ENCODE results near the gene KDELR3. TPM values are rescaled to one million over a fixed set of nuclear protein-coding genes. Genes with fewer than 3 reads are reported as not detected.

KDELR3 gene
- total RNA-seq, 1 experiment from 2014 or later, result 33.1 TPM

DNA sequence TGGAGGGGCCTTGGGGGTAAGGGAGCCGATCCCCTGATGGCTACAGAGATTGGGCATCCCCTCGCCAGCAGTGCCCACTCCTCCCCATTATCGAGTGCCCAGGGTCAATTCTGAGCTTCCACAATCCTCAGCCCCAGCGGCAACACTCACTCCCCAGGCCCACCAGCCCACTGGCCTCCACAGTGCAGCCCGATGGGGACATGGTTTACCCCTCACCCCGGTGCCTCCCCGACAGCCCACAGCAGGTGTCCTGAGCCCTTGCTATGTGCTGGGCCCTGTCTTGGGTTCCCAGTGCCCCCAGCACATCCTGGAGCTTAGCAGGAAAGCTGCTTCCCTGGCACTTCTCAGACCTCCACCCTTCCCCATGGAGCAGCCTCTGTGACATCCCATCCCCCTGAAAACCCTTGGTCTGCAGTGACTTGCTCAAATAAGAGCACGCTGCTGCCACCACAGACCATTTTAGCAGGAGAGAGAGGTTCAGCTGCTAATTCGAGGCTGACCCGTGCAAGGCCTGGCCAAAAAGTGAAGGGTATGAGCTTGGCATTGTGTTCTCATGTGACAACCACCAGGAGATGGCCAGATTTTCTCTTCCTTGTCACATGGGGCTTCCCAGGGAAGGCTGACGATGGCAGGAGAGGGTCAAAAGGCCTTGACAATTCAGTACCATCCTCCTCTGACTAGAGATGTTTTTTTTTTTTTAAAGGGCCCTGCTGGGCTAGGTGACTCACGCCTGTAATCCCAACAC lies 36.5 kb upstream of the KDELR3 start:
- H3K4me2 ChIP-seq (ENCODE audit: low read length), result no peak overlapping the region
- CTCF ChIA-PET, result no interaction called here
- H3K9me3 ChIP-seq (ENCODE audit: control insufficient read depth in 1 of 2, insufficient read depth in 1 of 2, low read depth in 1 of 2, low read length in 2 of 2), result no peaks in the 10 kb centered on the region
- H3K27me3 ChIP-seq (ENCODE audit: insufficient read depth, low read length), result no peaks in the 10 kb centered on the region
- H3K36me3 ChIP-seq (ENCODE audit: control insufficient read depth in 1 of 2, insufficient read depth in 2 of 2, low read length in 2 of 2), result no peaks in the 10 kb centered on the region
- no peak for ATAC-seq
- RAD21 ChIA-PET (ENCODE audit: low non-redundant PET in 1 of 2, low total read pairs in 2 of 2, uncharacterized antibody in 2 of 2, unreplicated experiment in 2 of 2), result no interaction called here
- POLR2A ChIA-PET, result interaction anchor here (1.3 kb wide), 1 partner anchor 31 kb away, joined by 3 read pairs; no protein-coding TSS in a partner anchor
- H3K4me1 ChIP-seq (ENCODE audit: control insufficient read depth in 1 of 2, insufficient read depth in 2 of 2, low read length in 2 of 2), result peaks cover 0 to 9% of the 10 kb centered on the region in 2 experiments; a peak in 1 of 4 replicates
- H3K9me2 ChIP-seq (ENCODE audit: insufficient read depth), result no peaks in the 10 kb centered on the region
- H2AFZ ChIP-seq (ENCODE audit: low read depth, low read length, poor library complexity, severe bottlenecking), result no peak overlapping the region
- H4K20me1 ChIP-seq (ENCODE audit: insufficient read depth), result no peaks in the 10 kb centered on the region
- H3K79me2 ChIP-seq (ENCODE audit: insufficient read depth, low read length), result no peaks in the 10 kb centered on the region
- no peak overlapping the region for H3K9ac ChIP-seq (ENCODE audit: low read length)
- no peak for TF ChIP-seq ELF1 (IDR thresholded peaks at IDR 0.05; ENCODE audit: borderline replicate concordance, low read depth)
- no peak for TF ChIP-seq ZNF274 (IDR thresholded peaks at IDR 0.05; ENCODE audit: low read depth, low read length)
- no peak for TF ChIP-seq EZH2phosphoT487 (IDR thresholded peaks at IDR 0.05; ENCODE audit: borderline replicate concordance)
- no peak for TF ChIP-seq CEBPB (IDR thresholded peaks at IDR 0.05; ENCODE audit: low read depth)
- no peak for TF ChIP-seq SIN3A (IDR thresholded peaks at IDR 0.05; ENCODE audit: low read depth)
- TF ChIP-seq, protein P1, sequence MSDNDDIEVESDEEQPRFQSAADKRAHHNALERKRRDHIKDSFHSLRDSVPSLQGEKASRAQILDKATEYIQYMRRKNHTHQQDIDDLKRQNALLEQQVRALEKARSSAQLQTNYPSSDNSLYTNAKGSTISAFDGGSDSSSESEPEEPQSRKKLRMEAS (IDR thresholded peaks at IDR 0.05), result no peak
- TF ChIP-seq POLR2AphosphoS5 (IDR thresholded peaks at IDR 0.05; ENCODE audit: low read depth, low read length), result no peak
- TF ChIP-seq POLR2A (IDR thresholded peaks at IDR 0.05; ENCODE audit: borderline replicate concordance, extremely low read depth, insufficient read depth, insufficient read length), result no peak
- no peak for TF ChIP-seq EZH2 (IDR thresholded peaks at IDR 0.05)
- no peak for TF ChIP-seq JUND (IDR thresholded peaks at IDR 0.05)
- TF ChIP-seq CBX3 (IDR thresholded peaks at IDR 0.05; ENCODE audit: low read depth), result no peak
- TF ChIP-seq SRF (IDR thresholded peaks at IDR 0.05; ENCODE audit: low read depth), result no peak
- TF ChIP-seq, protein P2, sequence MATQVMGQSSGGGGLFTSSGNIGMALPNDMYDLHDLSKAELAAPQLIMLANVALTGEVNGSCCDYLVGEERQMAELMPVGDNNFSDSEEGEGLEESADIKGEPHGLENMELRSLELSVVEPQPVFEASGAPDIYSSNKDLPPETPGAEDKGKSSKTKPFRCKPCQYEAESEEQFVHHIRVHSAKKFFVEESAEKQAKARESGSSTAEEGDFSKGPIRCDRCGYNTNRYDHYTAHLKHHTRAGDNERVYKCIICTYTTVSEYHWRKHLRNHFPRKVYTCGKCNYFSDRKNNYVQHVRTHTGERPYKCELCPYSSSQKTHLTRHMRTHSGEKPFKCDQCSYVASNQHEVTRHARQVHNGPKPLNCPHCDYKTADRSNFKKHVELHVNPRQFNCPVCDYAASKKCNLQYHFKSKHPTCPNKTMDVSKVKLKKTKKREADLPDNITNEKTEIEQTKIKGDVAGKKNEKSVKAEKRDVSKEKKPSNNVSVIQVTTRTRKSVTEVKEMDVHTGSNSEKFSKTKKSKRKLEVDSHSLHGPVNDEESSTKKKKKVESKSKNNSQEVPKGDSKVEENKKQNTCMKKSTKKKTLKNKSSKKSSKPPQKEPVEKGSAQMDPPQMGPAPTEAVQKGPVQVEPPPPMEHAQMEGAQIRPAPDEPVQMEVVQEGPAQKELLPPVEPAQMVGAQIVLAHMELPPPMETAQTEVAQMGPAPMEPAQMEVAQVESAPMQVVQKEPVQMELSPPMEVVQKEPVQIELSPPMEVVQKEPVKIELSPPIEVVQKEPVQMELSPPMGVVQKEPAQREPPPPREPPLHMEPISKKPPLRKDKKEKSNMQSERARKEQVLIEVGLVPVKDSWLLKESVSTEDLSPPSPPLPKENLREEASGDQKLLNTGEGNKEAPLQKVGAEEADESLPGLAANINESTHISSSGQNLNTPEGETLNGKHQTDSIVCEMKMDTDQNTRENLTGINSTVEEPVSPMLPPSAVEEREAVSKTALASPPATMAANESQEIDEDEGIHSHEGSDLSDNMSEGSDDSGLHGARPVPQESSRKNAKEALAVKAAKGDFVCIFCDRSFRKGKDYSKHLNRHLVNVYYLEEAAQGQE (IDR thresholded peaks at IDR 0.05; ENCODE audit: low read depth), result no peak
- TF ChIP-seq EGR1 (IDR thresholded peaks at IDR 0.05; ENCODE audit: low read depth), result no peak
- TF ChIP-seq RAD21 (IDR thresholded peaks at IDR 0.05; ENCODE audit: low read depth), result no peak
- TF ChIP-seq FOSL1 (IDR thresholded peaks at IDR 0.05; ENCODE audit: low read depth), result no peak
- DNase-seq (ENCODE audit: low read depth, low spot score), result no peak
- H3K4me3 ChIP-seq (replicated peaks in 1 of 2; ENCODE audit: low read depth in 1 of 2, low read length in 2 of 2), result no peak overlapping the region
- intact Hi-C loops (cut with micrococcal nuclease), result no loop called here
- no TSS peak for BruUV-seq (replicated peaks)
- no peak overlapping the region for H3K27ac ChIP-seq (ENCODE audit: low read depth, low read length)

Data from HCT116 (cell line).